ENCODE results near the gene ARMC8. TPM values are rescaled to one million over a fixed set of nuclear protein-coding genes. Genes with fewer than 3 reads are reported as not detected.

Gene ARMC8
- total RNA-seq, 6 experiments from 2014 or later, result 29.0 to 37.9 (median 35.0) TPM

GRCh38 chr3:138205527-138205926 is 18.4 kb downstream of the ARMC8 start:
- no peak for TF ChIP-seq CTCF (IDR thresholded peaks at IDR 0.05)
- Mint-ChIP-seq H3K27ac (no peak overlapping the region), H3K9me3 (no peaks in the 10 kb centered on the region), H3K4me3 (no peak overlapping the region), H3K27me3 (ENCODE audit: insufficient read depth) (no peaks in the 10 kb centered on the region; the same call in 1 of the 2 replicates), H3K36me3 (ENCODE audit: low read depth) (peaks cover 10% of the 10 kb centered on the region; the same call in 1 of the 2 replicates), H3K4me1 (ENCODE audit: low read depth) (peaks cover 10% of the 10 kb centered on the region; the same call in 1 of the 2 replicates)
- no peak for DNase-seq

- Mint-ChIP-seq H3K9me3 (no peaks in the 10 kb centered on the region), H3K4me1 (ENCODE audit: low read depth) (peaks cover 10% of the 10 kb centered on the region; the same call in 1 of the 2 replicates), H3K27ac (no peak overlapping the region), H3K36me3 (ENCODE audit: low read depth) (peaks cover 10% of the 10 kb centered on the region; the same call in 1 of the 2 replicates), H3K27me3 (ENCODE audit: insufficient read depth) (no peaks in the 10 kb centered on the region; the same call in 1 of the 2 replicates), H3K4me3 (no peak overlapping the region)
- DNase-seq, result no peak
- TF ChIP-seq CTCF (IDR thresholded peaks at IDR 0.05), result no peak
Measured at GRCh38 chr3:138206196-138206595, 19.1 kb downstream of the ARMC8 start.

- Mint-ChIP-seq H3K4me3 (no peak overlapping the region), H3K27ac (no peak overlapping the region), H3K27me3 (ENCODE audit: insufficient read depth) (no peaks in the 10 kb centered on the region; the same call in 1 of the 2 replicates), H3K9me3 (no peaks in the 10 kb centered on the region), H3K36me3 (ENCODE audit: low read depth) (peaks cover 12% of the 10 kb centered on the region; the same call in 1 of the 2 replicates), H3K4me1 (ENCODE audit: low read depth) (peaks cover 15% of the 10 kb centered on the region)
- no peak for DNase-seq
- TF ChIP-seq CTCF (IDR thresholded peaks at IDR 0.05), result no peak
Measured at GRCh38 chr3:138210528-138210927, 23.4 kb downstream of the ARMC8 start.

GRCh38 chr3:138213398-138214085 is 26.4 kb downstream of the ARMC8 start:
- Mint-ChIP-seq H3K36me3 (ENCODE audit: low read depth) (peaks cover 6% of the 10 kb centered on the region; the same call in 1 of the 2 replicates), H3K27ac (no peak overlapping the region), H3K4me3 (no peak overlapping the region), H3K27me3 (ENCODE audit: insufficient read depth) (no peaks in the 10 kb centered on the region; the same call in 1 of the 2 replicates), H3K9me3 (no peaks in the 10 kb centered on the region), H3K4me1 (ENCODE audit: low read depth) (peaks cover 14% of the 10 kb centered on the region)
- DNase-seq, result no peak
- no peak for TF ChIP-seq CTCF (IDR thresholded peaks at IDR 0.05)

- Mint-ChIP-seq H3K27me3 (ENCODE audit: insufficient read depth) (no peaks in the 10 kb centered on the region), H3K4me3 (no peak overlapping the region), H3K9me3 (no peaks in the 10 kb centered on the region), H3K27ac (no peak overlapping the region), H3K36me3 (ENCODE audit: low read depth) (peaks cover 14% of the 10 kb centered on the region), H3K4me1 (ENCODE audit: low read depth) (peaks cover 26% of the 10 kb centered on the region)
- TF ChIP-seq CTCF (IDR thresholded peaks at IDR 0.05), result no peak
- no peak for DNase-seq
Measured at GRCh38 chr3:138219255-138219654, 32.2 kb downstream of the ARMC8 start.

Data from HFFc6 (cell line).